Mesothelial cell of epicardium (in vitro differentiated cells): ENCODE data around the gene CSTPP1. TPM values are rescaled to one million over a fixed set of nuclear protein-coding genes. Genes with fewer than 3 reads are reported as not detected.

ENCODE experiments used
- DNase-seq, 2 experiments: peaks; one replicate each; pipeline ENCODE4 v3.0.0; 2021; ENCODE audit warnings: low spot score in 2 of 2; ENCODE audit not compliant: unreplicated experiment in 2 of 2
- H3K27ac Mint-ChIP-seq: 2 replicates; pipeline ENCODE4 v1.8.0; 2021; ENCODE audit warnings: mixed read lengths
- H3K27me3 Mint-ChIP-seq: 2 replicates; pipeline ENCODE4 v1.8.0; 2021; ENCODE audit warnings: low read depth, mixed read lengths
- H3K36me3 Mint-ChIP-seq: 2 replicates; pipeline ENCODE4 v1.8.0; 2021; ENCODE audit warnings: mixed read lengths
- H3K4me1 Mint-ChIP-seq: 2 replicates; pipeline ENCODE4 v1.8.0; 2021; ENCODE audit warnings: mixed read lengths
- H3K4me3 Mint-ChIP-seq: 2 replicates; pipeline ENCODE4 v1.8.0; 2021; ENCODE audit warnings: mild to moderate bottlenecking, moderate library complexity, mixed read lengths
- H3K9me3 Mint-ChIP-seq: 2 replicates; pipeline ENCODE4 v1.8.0; 2021; ENCODE audit warnings: mixed read lengths
- total RNA-seq: library from RNA; stranded (reverse); gene quantifications from 3 replicates; pipeline ENCODE4 v1.2.1, GENCODE V29; 2021
- TF ChIP-seq, protein P1 (sequence below): fragments of 200-600 bp; sonication (generic); IDR thresholded peaks from one replicate; pipeline ENCODE4 v1.5.0; 2021; ENCODE audit warnings: antibody characterized with exemption; ENCODE audit not compliant: unreplicated experiment

Gene CSTPP1
- total RNA-seq, 1 donor from 2014 or later, result 44.0 TPM

GRCh38 chr11:46896719-46897406 is 39.7 kb upstream of the CSTPP1 start:
- no peaks in the 10 kb centered on the region for H3K27me3 Mint-ChIP-seq
- H3K4me3 Mint-ChIP-seq, result no peak overlapping the region
- H3K36me3 Mint-ChIP-seq, result peaks cover 21% of the 10 kb centered on the region
- TF ChIP-seq, protein P1, sequence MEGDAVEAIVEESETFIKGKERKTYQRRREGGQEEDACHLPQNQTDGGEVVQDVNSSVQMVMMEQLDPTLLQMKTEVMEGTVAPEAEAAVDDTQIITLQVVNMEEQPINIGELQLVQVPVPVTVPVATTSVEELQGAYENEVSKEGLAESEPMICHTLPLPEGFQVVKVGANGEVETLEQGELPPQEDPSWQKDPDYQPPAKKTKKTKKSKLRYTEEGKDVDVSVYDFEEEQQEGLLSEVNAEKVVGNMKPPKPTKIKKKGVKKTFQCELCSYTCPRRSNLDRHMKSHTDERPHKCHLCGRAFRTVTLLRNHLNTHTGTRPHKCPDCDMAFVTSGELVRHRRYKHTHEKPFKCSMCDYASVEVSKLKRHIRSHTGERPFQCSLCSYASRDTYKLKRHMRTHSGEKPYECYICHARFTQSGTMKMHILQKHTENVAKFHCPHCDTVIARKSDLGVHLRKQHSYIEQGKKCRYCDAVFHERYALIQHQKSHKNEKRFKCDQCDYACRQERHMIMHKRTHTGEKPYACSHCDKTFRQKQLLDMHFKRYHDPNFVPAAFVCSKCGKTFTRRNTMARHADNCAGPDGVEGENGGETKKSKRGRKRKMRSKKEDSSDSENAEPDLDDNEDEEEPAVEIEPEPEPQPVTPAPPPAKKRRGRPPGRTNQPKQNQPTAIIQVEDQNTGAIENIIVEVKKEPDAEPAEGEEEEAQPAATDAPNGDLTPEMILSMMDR, result peak; percentile 28
- no peak for DNase-seq
- peaks cover 4% of the 10 kb centered on the region for H3K4me1 Mint-ChIP-seq
- H3K27ac Mint-ChIP-seq, result no peak overlapping the region
- H3K9me3 Mint-ChIP-seq, result no peaks in the 10 kb centered on the region

- no peak for DNase-seq
- Mint-ChIP-seq H3K9me3 (no peaks in the 10 kb centered on the region), H3K4me3 (no peak overlapping the region), H3K4me1 (peaks cover 4% of the 10 kb centered on the region), H3K36me3 (peaks cover 19% of the 10 kb centered on the region), H3K27me3 (no peaks in the 10 kb centered on the region), H3K27ac (no peak overlapping the region)
- TF ChIP-seq, protein P1, result no peak
Measured at GRCh38 chr11:46898396-46899095, 38.0 kb upstream of the CSTPP1 start.

- DNase-seq, result no peak
- no peak overlapping the region for H3K27ac Mint-ChIP-seq
- peaks cover 19% of the 10 kb centered on the region for H3K36me3 Mint-ChIP-seq
- H3K4me1 Mint-ChIP-seq, result peaks cover 4% of the 10 kb centered on the region
- TF ChIP-seq, protein P1, result no peak
- no peaks in the 10 kb centered on the region for H3K9me3 Mint-ChIP-seq
- no peaks in the 10 kb centered on the region for H3K27me3 Mint-ChIP-seq
- no peak overlapping the region for H3K4me3 Mint-ChIP-seq
Measured at GRCh38 chr11:46899501-46900025, 37.0 kb upstream of the CSTPP1 start.

DNA sequence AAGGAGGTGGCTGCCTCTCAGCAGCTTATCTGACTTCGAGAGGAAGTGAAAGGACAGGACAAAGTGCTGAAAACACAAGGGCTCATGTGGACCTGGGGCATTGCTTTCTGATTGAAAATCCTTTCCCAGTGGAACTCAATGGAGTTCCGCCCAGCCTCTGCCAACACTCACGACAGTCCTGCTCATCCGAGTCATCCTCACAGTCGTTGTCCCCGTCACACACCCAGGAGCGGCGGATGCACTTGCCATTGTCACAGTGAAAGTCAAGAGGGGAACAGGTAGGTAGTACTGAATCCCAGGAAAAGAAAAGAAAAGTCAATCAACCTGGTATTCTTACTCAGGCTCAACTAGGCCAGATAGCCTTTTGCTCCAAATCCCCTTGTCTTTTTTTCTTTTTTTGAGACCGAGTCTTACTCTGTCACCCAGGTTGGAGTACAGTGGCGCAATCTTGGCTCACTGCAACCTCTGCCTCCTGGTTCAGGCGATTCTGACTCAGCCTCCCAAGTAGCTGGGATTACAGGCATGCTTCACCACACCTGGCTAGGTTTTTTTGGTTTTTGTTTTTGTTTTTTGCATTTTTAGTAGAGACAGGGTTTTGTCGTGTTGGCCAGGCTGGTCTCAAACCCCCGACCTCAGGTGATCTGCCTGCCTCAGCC is 36.3 kb upstream of the CSTPP1 start:
- Mint-ChIP-seq H3K9me3 (no peaks in the 10 kb centered on the region), H3K27ac (no peak overlapping the region), H3K4me3 (no peak overlapping the region), H3K27me3 (no peaks in the 10 kb centered on the region), H3K4me1 (peaks cover 4% of the 10 kb centered on the region), H3K36me3 (peaks cover 19% of the 10 kb centered on the region)
- DNase-seq, result no peak
- TF ChIP-seq, protein P1, result no peak

DNA sequence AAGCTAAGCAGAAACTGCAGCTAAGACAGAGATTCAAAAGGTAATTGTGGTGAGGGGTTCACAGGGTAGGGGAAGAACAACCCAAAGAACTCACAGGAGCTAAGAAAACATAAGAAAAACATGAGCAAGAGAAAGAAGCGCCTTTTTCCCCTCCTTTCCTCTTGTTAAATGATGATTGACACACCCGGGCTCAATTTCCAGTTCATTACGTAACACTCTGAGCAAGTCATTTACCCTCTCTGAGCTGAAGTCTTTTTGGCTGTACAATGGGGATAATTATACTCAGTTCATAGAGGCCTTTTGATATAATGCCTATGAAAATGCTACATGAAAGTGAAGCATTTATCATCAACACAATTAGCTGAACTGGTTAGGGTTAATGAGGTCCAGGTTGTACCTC is 35.4 kb upstream of the CSTPP1 start:
- TF ChIP-seq, protein P1, result no peak
- Mint-ChIP-seq H3K4me1 (peaks cover 6% of the 10 kb centered on the region), H3K27me3 (no peaks in the 10 kb centered on the region), H3K27ac (no peak overlapping the region), H3K9me3 (no peaks in the 10 kb centered on the region), H3K36me3 (peaks cover 13% of the 10 kb centered on the region), H3K4me3 (no peak overlapping the region)
- DNase-seq, result no peak
